Measurements from ENCODE around the gene TNFRSF8.

GRCh38 chr1:12177999-12178441, 114.9 kb downstream of the TNFRSF8 start:
- TF ChIP-seq CTCF (conservative IDR thresholded peaks at IDR 0.05 in 1 of 2, IDR thresholded peaks at IDR 0.05 in 1 of 2; ENCODE audit: extremely low read depth in 1 of 2, insufficient read depth in 1 of 2, low read depth in 1 of 2, low read length in 2 of 2): no peak
- TF ChIP-seq EZH2 (IDR thresholded peaks at IDR 0.05; ENCODE audit: borderline replicate concordance, low read length): no peak

All from mammary epithelial cell (primary cell).